Keratinocyte (primary cell): ENCODE measurements around the gene CACNG4. TPM values are rescaled to one million over a fixed set of nuclear protein-coding genes. Genes with fewer than 3 reads are reported as not detected.

Experiments used
- DNase-seq: peaks from one replicate; pipeline ENCODE4 v3.0.0-alpha.2; 2011; ENCODE audit warnings: low read depth, missing footprints, low spot score
- FAIRE-seq: peaks from 2 replicates; lab custom pipeline; 2011; peaks lifted over from hg19 to GRCh38; lab: Jason Lieb, UNC
- H2AFZ ChIP-seq: 2 replicates; pipeline ENCODE4 v1.6.0; 2012; ENCODE audit warnings: low read length, control low read depth, inconsistent platforms; ENCODE audit not compliant: control insufficient read depth
- H3K27ac ChIP-seq: 2 replicates; pipeline ENCODE4 v1.5.1; 2011; ENCODE audit warnings: low read length; ENCODE audit not compliant: control insufficient read depth, insufficient read depth
- H3K27me3 ChIP-seq: 3 replicates; pipeline ENCODE4 v1.6.0; 2011; ENCODE audit warnings: low read length; ENCODE audit not compliant: control insufficient read depth, insufficient read depth; ENCODE audit errors: extremely low read depth
- H3K36me3 ChIP-seq, 2 experiments: 2 replicates in 1 of 2; 3 replicates in 1 of 2; pipeline ENCODE4 v1.5.1; 2011; ENCODE audit warnings: low read length in 2 of 2, mild to moderate bottlenecking in 1 of 2; ENCODE audit not compliant: control insufficient read depth in 2 of 2, insufficient read depth in 2 of 2; ENCODE audit errors: extremely low read depth in 1 of 2
- H3K4me1 ChIP-seq: 3 replicates; pipeline ENCODE4 v1.5.1; 2011; ENCODE audit warnings: low read length; ENCODE audit not compliant: control insufficient read depth, insufficient read depth; ENCODE audit errors: extremely low read depth
- H3K4me2 ChIP-seq: 3 replicates; pipeline ENCODE4 v1.6.0; 2011; ENCODE audit warnings: low read depth, low read length; ENCODE audit not compliant: control insufficient read depth, insufficient read depth; ENCODE audit errors: extremely low read depth
- H3K4me3 ChIP-seq, 3 experiments: fragments of 200-600 bp in 1 of 3; sonication (generic) in 1 of 3; 2 replicates in 2 of 3; 3 replicates in 1 of 3; pipeline ENCODE4 v1.5.1; 2011 to 2016; ENCODE audit warnings: low read length in 3 of 3, mild to moderate bottlenecking in 3 of 3, control low read depth in 2 of 3, inconsistent platforms in 1 of 3, low read depth in 1 of 3, mixed read lengths in 1 of 3, mixed run types in 1 of 3, moderate library complexity in 1 of 3; ENCODE audit not compliant: control insufficient read depth in 2 of 3, insufficient read depth in 2 of 3; ENCODE audit errors: extremely low read depth in 1 of 3
- H3K79me2 ChIP-seq: 2 replicates; pipeline ENCODE4 v1.6.0; 2012; ENCODE audit warnings: low read length; ENCODE audit not compliant: control insufficient read depth, insufficient read depth
- H3K9ac ChIP-seq: 3 replicates; pipeline ENCODE4 v1.6.0; 2011; ENCODE audit warnings: low read length; ENCODE audit not compliant: control insufficient read depth, insufficient read depth; ENCODE audit errors: extremely low read depth
- H3K9me1 ChIP-seq: 3 replicates; pipeline ENCODE4 v1.6.0; 2011; ENCODE audit warnings: low read length; ENCODE audit not compliant: control insufficient read depth, insufficient read depth; ENCODE audit errors: extremely low read depth
- H3K9me3 ChIP-seq: 2 replicates; pipeline ENCODE4 v1.5.1; 2012; ENCODE audit warnings: low read depth, low read length; ENCODE audit not compliant: control insufficient read depth
- H4K20me1 ChIP-seq: 3 replicates; pipeline ENCODE4 v1.6.0; 2011; ENCODE audit warnings: low read length; ENCODE audit not compliant: control insufficient read depth, insufficient read depth; ENCODE audit errors: extremely low read depth
- EZH2 ChIP-seq: IDR thresholded peaks from one replicate; pipeline ENCODE4 v1.6.1; 2012; ENCODE audit warnings: inconsistent platforms, mild to moderate bottlenecking, low read length, moderate library complexity
- dilution Hi-C: fragments of 300-500 bp; cut with MboI; formaldehyde crosslinking; loops from one replicate; pipeline ENCODE4 v1.7.0; 2020; ENCODE audit warnings: low sequenced_read_pairs; ENCODE audit not compliant: extremely low pct_ligation_motif_present
- polyA plus RNA-seq, 5 experiments: library from polyadenylated mRNA; depleted of rRNA in 3 of 5; stranded (reverse) in 3 of 5; stranded (forward) in 1 of 5; unstranded in 1 of 5; fragments of >200 nt; gene quantifications; 1 replicate in 1 of 5; 2 replicates in 3 of 5; 3 replicates in 1 of 5; pipeline versions ENCODE4 v1.2.1 to v1.2.3, GENCODE V29; 2011 to 2012; ENCODE audit warnings: missing spikeins in 2 of 5, low read depth in 1 of 5, low replicate concordance in 1 of 5
- TF ChIP-seq, protein P1 (sequence below), 3 experiments: IDR thresholded peaks in 1 of 3; conservative IDR thresholded peaks in 1 of 3; optimal IDR thresholded peaks in 1 of 3; 2 replicates in 2 of 3; 3 replicates in 1 of 3; pipeline versions ENCODE3 to v1.5.1; 2011; ENCODE audit warnings: low read length in 3 of 3, mild to moderate bottlenecking in 3 of 3, moderate library complexity in 2 of 3, control low read depth in 1 of 3, inconsistent platforms in 1 of 3; ENCODE audit not compliant: insufficient read depth in 2 of 3; ENCODE audit errors: extremely low read depth in 1 of 3

The CACNG4 gene
- polyA plus RNA-seq, 1 donor (not counting 4 experiments of a cell fraction or from before 2014, with no cell fraction given) = not detected

DNA sequence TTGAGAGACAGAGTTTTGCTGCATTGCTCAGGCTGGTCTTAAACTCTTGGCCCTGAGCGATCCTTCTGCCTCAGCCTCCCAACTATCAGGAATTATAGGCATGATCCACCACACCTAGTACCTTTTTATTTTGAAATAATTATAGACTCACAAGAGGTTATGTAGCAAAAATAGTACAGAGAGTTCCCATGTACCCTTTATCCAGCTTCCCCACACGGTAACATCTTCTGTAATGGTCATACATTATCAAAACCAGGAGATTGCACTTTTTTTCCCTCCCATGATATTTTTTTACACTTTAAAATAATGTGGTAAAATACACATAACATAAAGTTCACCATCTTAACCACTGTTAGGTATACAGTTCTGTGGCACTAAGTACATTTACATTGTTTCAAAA is 28.8 kb upstream of the CACNG4 start:
- Histone ChIP-seq H3K27ac (no peak overlapping the region), H3K27me3 (peaks cover 12% of the 10 kb centered on the region), H3K9ac (no peak overlapping the region), H3K9me3 (no peaks in the 10 kb centered on the region), H3K9me1 (no peaks in the 10 kb centered on the region), H3K79me2 (no peaks in the 10 kb centered on the region), H3K36me3 (no peaks in the 10 kb centered on the region), H4K20me1 (no peaks in the 10 kb centered on the region), H3K4me3 (no peak overlapping the region), H3K4me1 (no peaks in the 10 kb centered on the region), H2AFZ (no peak overlapping the region), H3K4me2 (no peak overlapping the region)
- no peak for TF ChIP-seq EZH2
- TF ChIP-seq, protein P1, sequence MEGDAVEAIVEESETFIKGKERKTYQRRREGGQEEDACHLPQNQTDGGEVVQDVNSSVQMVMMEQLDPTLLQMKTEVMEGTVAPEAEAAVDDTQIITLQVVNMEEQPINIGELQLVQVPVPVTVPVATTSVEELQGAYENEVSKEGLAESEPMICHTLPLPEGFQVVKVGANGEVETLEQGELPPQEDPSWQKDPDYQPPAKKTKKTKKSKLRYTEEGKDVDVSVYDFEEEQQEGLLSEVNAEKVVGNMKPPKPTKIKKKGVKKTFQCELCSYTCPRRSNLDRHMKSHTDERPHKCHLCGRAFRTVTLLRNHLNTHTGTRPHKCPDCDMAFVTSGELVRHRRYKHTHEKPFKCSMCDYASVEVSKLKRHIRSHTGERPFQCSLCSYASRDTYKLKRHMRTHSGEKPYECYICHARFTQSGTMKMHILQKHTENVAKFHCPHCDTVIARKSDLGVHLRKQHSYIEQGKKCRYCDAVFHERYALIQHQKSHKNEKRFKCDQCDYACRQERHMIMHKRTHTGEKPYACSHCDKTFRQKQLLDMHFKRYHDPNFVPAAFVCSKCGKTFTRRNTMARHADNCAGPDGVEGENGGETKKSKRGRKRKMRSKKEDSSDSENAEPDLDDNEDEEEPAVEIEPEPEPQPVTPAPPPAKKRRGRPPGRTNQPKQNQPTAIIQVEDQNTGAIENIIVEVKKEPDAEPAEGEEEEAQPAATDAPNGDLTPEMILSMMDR (optimal IDR thresholded peaks at IDR 0.05 in 1 of 3, IDR thresholded peaks at IDR 0.05 in 1 of 3, conservative IDR thresholded peaks at IDR 0.05 in 1 of 3; ENCODE audit: extremely low read depth in 1 of 3, insufficient read depth in 2 of 3, low read length in 3 of 3) = no peak
- dilution Hi-C loops = no loop called here
- DNase-seq = no peak
- no peak for FAIRE-seq

DNA sequence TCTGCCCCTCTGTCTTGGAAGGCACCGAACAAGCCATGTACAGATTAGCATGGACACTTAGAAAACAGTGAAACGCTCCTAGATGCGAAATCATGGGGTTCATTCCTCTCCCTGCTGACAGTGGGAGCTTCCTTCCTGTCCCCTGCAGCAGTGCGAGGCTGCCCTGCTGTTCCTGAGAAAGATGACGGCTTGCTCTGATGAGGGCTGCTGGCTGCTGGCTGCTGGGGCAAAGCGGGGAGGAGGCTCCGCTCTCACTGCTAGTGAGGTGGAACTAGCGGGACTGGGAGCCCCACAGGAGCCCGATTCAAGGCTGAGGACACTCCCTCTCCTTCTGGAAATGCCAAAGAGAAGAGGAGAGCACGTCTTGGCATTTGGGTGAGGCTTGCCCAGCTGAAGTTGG is 25.9 kb upstream of the CACNG4 start:
- DNase-seq (no peak), FAIRE-seq (no peak)
- peaks cover 12% of the 10 kb centered on the region for H3K27me3 ChIP-seq
- no peaks in the 10 kb centered on the region for H3K9me1 ChIP-seq
- no peak overlapping the region for H2AFZ ChIP-seq
- no peaks in the 10 kb centered on the region for H3K36me3 ChIP-seq
- no peak overlapping the region for H3K9ac ChIP-seq
- no peaks in the 10 kb centered on the region for H3K4me1 ChIP-seq
- H3K27ac ChIP-seq = no peak overlapping the region
- no peak overlapping the region for H3K4me3 ChIP-seq
- TF ChIP-seq EZH2 = no peak
- no peak overlapping the region for H3K4me2 ChIP-seq
- no peaks in the 10 kb centered on the region for H3K9me3 ChIP-seq
- no peaks in the 10 kb centered on the region for H4K20me1 ChIP-seq
- dilution Hi-C loops = no loop called here
- H3K79me2 ChIP-seq = no peaks in the 10 kb centered on the region

DNA sequence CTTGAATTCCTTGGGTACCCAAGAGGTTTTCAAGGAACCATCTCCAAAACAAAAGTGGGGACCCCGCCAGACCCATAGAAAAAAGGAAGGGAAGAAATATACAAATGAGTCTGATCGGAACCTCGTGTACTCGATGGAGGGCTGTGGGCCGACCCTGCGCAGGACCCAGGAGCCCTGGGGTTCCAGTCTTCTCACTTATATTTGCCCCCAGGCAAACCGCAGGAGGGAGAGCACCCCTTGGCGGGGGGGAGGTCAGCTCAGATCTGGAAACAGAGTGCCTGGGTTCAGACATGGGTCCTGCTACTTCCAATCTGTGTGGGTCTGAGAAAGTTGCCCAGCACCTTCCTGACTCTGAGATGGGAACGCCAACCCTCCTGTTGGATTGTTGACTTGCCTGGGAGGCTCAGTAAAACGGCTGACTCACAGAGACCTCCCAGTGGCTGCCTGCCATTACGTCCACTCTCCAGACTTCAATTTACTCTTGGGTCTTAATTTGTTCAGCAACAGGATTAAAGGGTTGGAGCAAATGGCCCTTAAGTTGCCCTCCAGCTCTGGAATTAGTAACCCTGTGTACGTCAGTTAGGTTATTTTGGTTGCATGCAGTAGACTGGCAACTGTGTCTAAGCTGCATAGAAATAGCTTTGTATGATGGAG is 24.9 kb upstream of the CACNG4 start:
- Histone ChIP-seq H3K9me3 (no peaks in the 10 kb centered on the region), H3K4me2 (no peak overlapping the region), H3K9ac (no peak overlapping the region), H4K20me1 (no peaks in the 10 kb centered on the region), H3K36me3 (no peaks in the 10 kb centered on the region), H3K79me2 (no peaks in the 10 kb centered on the region), H2AFZ (no peak overlapping the region), H3K27ac (no peak overlapping the region), H3K27me3 (peaks cover 12% of the 10 kb centered on the region), H3K9me1 (no peaks in the 10 kb centered on the region), H3K4me3 (no peak overlapping the region), H3K4me1 (no peaks in the 10 kb centered on the region)
- FAIRE-seq = no peak
- dilution Hi-C loops = no loop called here
- DNase-seq = no peak
- TF ChIP-seq EZH2 = no peak
- TF ChIP-seq, protein P1 (optimal IDR thresholded peaks at IDR 0.05 in 1 of 3, IDR thresholded peaks at IDR 0.05 in 1 of 3, conservative IDR thresholded peaks at IDR 0.05 in 1 of 3; ENCODE audit: extremely low read depth in 1 of 3, insufficient read depth in 2 of 3, low read length in 3 of 3) = no peak
